Neural cell (in vitro differentiated cells): Measurements from ENCODE around the gene PLCH1.

Source experiments
- EP300 ChIP-seq: fragments of 450-650 bp; conservative IDR thresholded peaks from 2 replicates; pipeline ENCODE4 v1.6.1; 2014; ENCODE audit warnings: antibody characterized with exemption, mild to moderate bottlenecking, moderate library complexity; ENCODE audit not compliant: poor library complexity, severe bottlenecking
- EZH2 ChIP-seq: fragments of 200-600, 300-800 bp; shearing (Covaris generic), sonication (generic); IDR thresholded peaks from 2 replicates; pipeline ENCODE4 v1.6.1; 2014; ENCODE audit warnings: antibody characterized with exemption, low read length, borderline replicate concordance, mild to moderate bottlenecking; ENCODE audit not compliant: insufficient read depth, poor library complexity, severe bottlenecking
- MXI1 ChIP-seq: fragments of 450-650 bp; conservative IDR thresholded peaks from 2 replicates; pipeline ENCODE4 v1.6.1; 2014; ENCODE audit warnings: antibody characterized with exemption, mild to moderate bottlenecking; ENCODE audit not compliant: poor library complexity, severe bottlenecking
- POLR2AphosphoS5 ChIP-seq: IDR thresholded peaks from 2 replicates; pipeline ENCODE4 v1.6.1; 2012
- TF ChIP-seq, protein P1 (sequence below): fragments of 450-650 bp; IDR thresholded peaks from 2 replicates; pipeline ENCODE4 v1.5.1; 2014; ENCODE audit warnings: antibody characterized with exemption, mild to moderate bottlenecking, moderate library complexity; ENCODE audit not compliant: poor library complexity, severe bottlenecking

DNA sequence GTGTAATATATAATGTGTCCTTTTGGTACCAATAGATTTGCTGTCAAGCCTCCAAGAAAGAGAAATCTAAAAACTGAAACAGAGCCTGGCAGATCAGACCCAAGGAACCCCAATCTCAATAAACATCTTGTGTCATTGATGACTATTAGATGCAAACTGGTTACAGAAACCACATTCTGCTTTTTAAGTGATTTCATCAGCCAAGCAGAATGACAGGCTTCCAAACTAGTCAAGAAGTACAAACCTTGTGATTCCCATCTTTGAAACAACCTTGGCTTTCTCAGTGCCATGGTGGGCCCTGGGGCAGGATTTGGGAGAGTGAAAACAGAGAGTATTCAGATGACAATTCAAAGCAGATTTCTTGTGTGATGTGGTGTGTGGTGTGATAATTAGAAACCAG is 405.8 kb downstream of the PLCH1 start:
- TF ChIP-seq EP300 = no peak
- TF ChIP-seq, protein P1, sequence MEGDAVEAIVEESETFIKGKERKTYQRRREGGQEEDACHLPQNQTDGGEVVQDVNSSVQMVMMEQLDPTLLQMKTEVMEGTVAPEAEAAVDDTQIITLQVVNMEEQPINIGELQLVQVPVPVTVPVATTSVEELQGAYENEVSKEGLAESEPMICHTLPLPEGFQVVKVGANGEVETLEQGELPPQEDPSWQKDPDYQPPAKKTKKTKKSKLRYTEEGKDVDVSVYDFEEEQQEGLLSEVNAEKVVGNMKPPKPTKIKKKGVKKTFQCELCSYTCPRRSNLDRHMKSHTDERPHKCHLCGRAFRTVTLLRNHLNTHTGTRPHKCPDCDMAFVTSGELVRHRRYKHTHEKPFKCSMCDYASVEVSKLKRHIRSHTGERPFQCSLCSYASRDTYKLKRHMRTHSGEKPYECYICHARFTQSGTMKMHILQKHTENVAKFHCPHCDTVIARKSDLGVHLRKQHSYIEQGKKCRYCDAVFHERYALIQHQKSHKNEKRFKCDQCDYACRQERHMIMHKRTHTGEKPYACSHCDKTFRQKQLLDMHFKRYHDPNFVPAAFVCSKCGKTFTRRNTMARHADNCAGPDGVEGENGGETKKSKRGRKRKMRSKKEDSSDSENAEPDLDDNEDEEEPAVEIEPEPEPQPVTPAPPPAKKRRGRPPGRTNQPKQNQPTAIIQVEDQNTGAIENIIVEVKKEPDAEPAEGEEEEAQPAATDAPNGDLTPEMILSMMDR = no peak
- no peak for TF ChIP-seq POLR2AphosphoS5
- no peak for TF ChIP-seq EZH2
- TF ChIP-seq MXI1 = no peak
